ENCODE results near the gene PLEKHB1. TPM values are rescaled to one million over a fixed set of nuclear protein-coding genes. Genes with fewer than 3 reads are reported as not detected.

PLEKHB1 gene
- total and polyA plus RNA-seq, 10 of the 15 experiments (the other 5 are each of a cell fraction or from before 2014, with no cell fraction given): 0.58 to 2.6 (median 1.5) TPM; not detected in 1

GRCh38 chr11:73612601-73613140, 33.7 kb upstream of the PLEKHB1 start:
- ChIA-PET CTCF (interaction anchor here (0.7 to 0.8 kb wide), 2 partner anchors 13 to 134 kb away, joined by 3 to 4 read pairs; no protein-coding TSS in a partner anchor), SMC1A (ENCODE audit: uncharacterized antibody, unreplicated experiment) (interaction anchor here (1.6 kb wide), 1 partner anchor 12 kb away, joined by 7 read pairs; no protein-coding TSS in a partner anchor), RAD21 (ENCODE audit: unreplicated experiment) (interaction anchor here (1.0 kb wide), 1 partner anchor 13 kb away, joined by 4 read pairs; no protein-coding TSS in a partner anchor), POLR2A (interaction anchor here (0.7 kb wide), 1 partner anchor 8 kb away, joined by 6 read pairs; no protein-coding TSS in a partner anchor)
- no peaks in the 10 kb centered on the region for H3K36me3 ChIP-seq (ENCODE audit: control insufficient read depth in 2 of 2, insufficient read depth in 2 of 2, low read length in 1 of 2)
- intact Hi-C loops (cut with micrococcal nuclease; ENCODE audit: unreplicated experiment): no loop called here
- H2AFZ ChIP-seq (ENCODE audit: control insufficient read depth, low read depth, low read length): no peak overlapping the region
- H3K79me2 ChIP-seq (ENCODE audit: control insufficient read depth, insufficient read depth, low read length): no peaks in the 10 kb centered on the region
- H3K4me1 ChIP-seq (ENCODE audit: control insufficient read depth, insufficient read depth, low read length): no peaks in the 10 kb centered on the region
- ATAC-seq: no peak
- in situ Hi-C loops (cut with MboI): no loop called here
- BruUV-seq (replicated peaks): no TSS peak
- H3K4me3 ChIP-seq: no peak overlapping the region
- H3K4me2 ChIP-seq (ENCODE audit: control insufficient read depth, insufficient read depth): no peak overlapping the region
- H4K20me1 ChIP-seq (ENCODE audit: control insufficient read depth, insufficient read depth): no peaks in the 10 kb centered on the region
- no peaks in the 10 kb centered on the region for H3K9me3 ChIP-seq (replicated peaks; ENCODE audit: control insufficient read depth, insufficient read depth, low read length)
- no peak for DNase-seq (ENCODE audit: low read depth, low spot score)
- FAIRE-seq: no peak
- no peak overlapping the region for H3K9ac ChIP-seq (ENCODE audit: control insufficient read depth, insufficient read depth, low read length)
- H3K27ac ChIP-seq (ENCODE audit: control insufficient read depth, insufficient read depth): no peak overlapping the region
- H3K27me3 ChIP-seq (replicated peaks in 1 of 2; ENCODE audit: control insufficient read depth in 2 of 2, insufficient read depth in 2 of 2, low read length in 1 of 2): no peaks in the 10 kb centered on the region
- WGBS (ENCODE audit: insufficient coverage, insufficient replicate concordance, low lambda C conversion rate, missing lambda C conversion rate): 48% methylated on average over 5 of the region's 5 CpGs
- no peak for TF ChIP-seq ZSCAN29 (IDR thresholded peaks at IDR 0.05)
- no peak for TF ChIP-seq BACH1 (IDR thresholded peaks at IDR 0.05; ENCODE audit: borderline replicate concordance)
- TF ChIP-seq, protein P1, sequence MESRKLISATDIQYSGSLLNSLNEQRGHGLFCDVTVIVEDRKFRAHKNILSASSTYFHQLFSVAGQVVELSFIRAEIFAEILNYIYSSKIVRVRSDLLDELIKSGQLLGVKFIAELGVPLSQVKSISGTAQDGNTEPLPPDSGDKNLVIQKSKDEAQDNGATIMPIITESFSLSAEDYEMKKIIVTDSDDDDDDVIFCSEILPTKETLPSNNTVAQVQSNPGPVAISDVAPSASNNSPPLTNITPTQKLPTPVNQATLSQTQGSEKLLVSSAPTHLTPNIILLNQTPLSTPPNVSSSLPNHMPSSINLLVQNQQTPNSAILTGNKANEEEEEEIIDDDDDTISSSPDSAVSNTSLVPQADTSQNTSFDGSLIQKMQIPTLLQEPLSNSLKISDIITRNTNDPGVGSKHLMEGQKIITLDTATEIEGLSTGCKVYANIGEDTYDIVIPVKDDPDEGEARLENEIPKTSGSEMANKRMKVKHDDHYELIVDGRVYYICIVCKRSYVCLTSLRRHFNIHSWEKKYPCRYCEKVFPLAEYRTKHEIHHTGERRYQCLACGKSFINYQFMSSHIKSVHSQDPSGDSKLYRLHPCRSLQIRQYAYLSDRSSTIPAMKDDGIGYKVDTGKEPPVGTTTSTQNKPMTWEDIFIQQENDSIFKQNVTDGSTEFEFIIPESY (IDR thresholded peaks at IDR 0.05): no peak
- no peak for TF ChIP-seq RB1 (IDR thresholded peaks at IDR 0.05; ENCODE audit: borderline replicate concordance)
- TF ChIP-seq LARP7 (IDR thresholded peaks at IDR 0.05): no peak
- TF ChIP-seq SIN3A (IDR thresholded peaks at IDR 0.05; ENCODE audit: low read depth, low read length): no peak
- TF ChIP-seq SKIL (IDR thresholded peaks at IDR 0.05; ENCODE audit: low read depth, poor library complexity, severe bottlenecking): no peak
- no peak for TF ChIP-seq ZNF622 (IDR thresholded peaks at IDR 0.05)
- TF ChIP-seq IKZF1 (conservative IDR thresholded peaks at IDR 0.05): no peak
- no peak for TF ChIP-seq HDGF (IDR thresholded peaks at IDR 0.05)
- TF ChIP-seq, protein P2, sequence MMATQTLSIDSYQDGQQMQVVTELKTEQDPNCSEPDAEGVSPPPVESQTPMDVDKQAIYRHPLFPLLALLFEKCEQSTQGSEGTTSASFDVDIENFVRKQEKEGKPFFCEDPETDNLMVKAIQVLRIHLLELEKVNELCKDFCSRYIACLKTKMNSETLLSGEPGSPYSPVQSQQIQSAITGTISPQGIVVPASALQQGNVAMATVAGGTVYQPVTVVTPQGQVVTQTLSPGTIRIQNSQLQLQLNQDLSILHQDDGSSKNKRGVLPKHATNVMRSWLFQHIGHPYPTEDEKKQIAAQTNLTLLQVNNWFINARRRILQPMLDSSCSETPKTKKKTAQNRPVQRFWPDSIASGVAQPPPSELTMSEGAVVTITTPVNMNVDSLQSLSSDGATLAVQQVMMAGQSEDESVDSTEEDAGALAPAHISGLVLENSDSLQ (IDR thresholded peaks at IDR 0.05): no peak
- TF ChIP-seq KAT2A (conservative IDR thresholded peaks at IDR 0.05; ENCODE audit: control insufficient read depth, low read depth, low read length): no peak
- no peak for TF ChIP-seq IRF5 (IDR thresholded peaks at IDR 0.05; ENCODE audit: borderline replicate concordance)
- no peak for TF ChIP-seq RELB (IDR thresholded peaks at IDR 0.05; ENCODE audit: low read depth)
- TF ChIP-seq ZNF207 (IDR thresholded peaks at IDR 0.05; ENCODE audit: borderline replicate concordance): no peak
- no peak for TF ChIP-seq STAT1 (conservative IDR thresholded peaks at IDR 0.05)
